Keratinocyte (primary cell): ENCODE measurements around the gene THSD7B. TPM values are rescaled to one million over a fixed set of nuclear protein-coding genes. Genes with fewer than 3 reads are reported as not detected.

ENCODE experiments used
- DNase-seq: peaks from one replicate; pipeline ENCODE4 v3.0.0-alpha.2; 2011; ENCODE audit warnings: low read depth, missing footprints, low spot score
- FAIRE-seq: peaks from 2 replicates; lab custom pipeline; 2011; peaks lifted over from hg19 to GRCh38; lab: Jason Lieb, UNC
- H2AFZ ChIP-seq: 2 replicates; pipeline ENCODE4 v1.6.0; 2012; ENCODE audit warnings: low read length, control low read depth, inconsistent platforms; ENCODE audit not compliant: control insufficient read depth
- H3K27ac ChIP-seq: 2 replicates; pipeline ENCODE4 v1.5.1; 2011; ENCODE audit warnings: low read length; ENCODE audit not compliant: control insufficient read depth, insufficient read depth
- H3K27me3 ChIP-seq: 3 replicates; pipeline ENCODE4 v1.6.0; 2011; ENCODE audit warnings: low read length; ENCODE audit not compliant: control insufficient read depth, insufficient read depth; ENCODE audit errors: extremely low read depth
- H3K36me3 ChIP-seq, 2 experiments: 2 replicates in 1 of 2; 3 replicates in 1 of 2; pipeline ENCODE4 v1.5.1; 2011; ENCODE audit warnings: low read length in 2 of 2, mild to moderate bottlenecking in 1 of 2; ENCODE audit not compliant: control insufficient read depth in 2 of 2, insufficient read depth in 2 of 2; ENCODE audit errors: extremely low read depth in 1 of 2
- H3K4me1 ChIP-seq: 3 replicates; pipeline ENCODE4 v1.5.1; 2011; ENCODE audit warnings: low read length; ENCODE audit not compliant: control insufficient read depth, insufficient read depth; ENCODE audit errors: extremely low read depth
- H3K4me2 ChIP-seq: 3 replicates; pipeline ENCODE4 v1.6.0; 2011; ENCODE audit warnings: low read depth, low read length; ENCODE audit not compliant: control insufficient read depth, insufficient read depth; ENCODE audit errors: extremely low read depth
- H3K4me3 ChIP-seq, 3 experiments: fragments of 200-600 bp in 1 of 3; sonication (generic) in 1 of 3; 2 replicates in 2 of 3; 3 replicates in 1 of 3; pipeline ENCODE4 v1.5.1; 2011 to 2016; ENCODE audit warnings: low read length in 3 of 3, mild to moderate bottlenecking in 3 of 3, control low read depth in 2 of 3, inconsistent platforms in 1 of 3, low read depth in 1 of 3, mixed read lengths in 1 of 3, mixed run types in 1 of 3, moderate library complexity in 1 of 3; ENCODE audit not compliant: control insufficient read depth in 2 of 3, insufficient read depth in 2 of 3; ENCODE audit errors: extremely low read depth in 1 of 3
- H3K79me2 ChIP-seq: 2 replicates; pipeline ENCODE4 v1.6.0; 2012; ENCODE audit warnings: low read length; ENCODE audit not compliant: control insufficient read depth, insufficient read depth
- H3K9ac ChIP-seq: 3 replicates; pipeline ENCODE4 v1.6.0; 2011; ENCODE audit warnings: low read length; ENCODE audit not compliant: control insufficient read depth, insufficient read depth; ENCODE audit errors: extremely low read depth
- H3K9me1 ChIP-seq: 3 replicates; pipeline ENCODE4 v1.6.0; 2011; ENCODE audit warnings: low read length; ENCODE audit not compliant: control insufficient read depth, insufficient read depth; ENCODE audit errors: extremely low read depth
- H3K9me3 ChIP-seq: 2 replicates; pipeline ENCODE4 v1.5.1; 2012; ENCODE audit warnings: low read depth, low read length; ENCODE audit not compliant: control insufficient read depth
- H4K20me1 ChIP-seq: 3 replicates; pipeline ENCODE4 v1.6.0; 2011; ENCODE audit warnings: low read length; ENCODE audit not compliant: control insufficient read depth, insufficient read depth; ENCODE audit errors: extremely low read depth
- EZH2 ChIP-seq: IDR thresholded peaks from one replicate; pipeline ENCODE4 v1.6.1; 2012; ENCODE audit warnings: inconsistent platforms, mild to moderate bottlenecking, low read length, moderate library complexity
- dilution Hi-C: fragments of 300-500 bp; cut with MboI; formaldehyde crosslinking; loops from one replicate; pipeline ENCODE4 v1.7.0; 2020; ENCODE audit warnings: low sequenced_read_pairs; ENCODE audit not compliant: extremely low pct_ligation_motif_present
- polyA plus RNA-seq, 5 experiments: library from polyadenylated mRNA; depleted of rRNA in 3 of 5; stranded (reverse) in 3 of 5; stranded (forward) in 1 of 5; unstranded in 1 of 5; fragments of >200 nt; gene quantifications; 1 replicate in 1 of 5; 2 replicates in 3 of 5; 3 replicates in 1 of 5; pipeline versions ENCODE4 v1.2.1 to v1.2.3, GENCODE V29; 2011 to 2012; ENCODE audit warnings: missing spikeins in 2 of 5, low read depth in 1 of 5, low replicate concordance in 1 of 5
- TF ChIP-seq, protein P1 (sequence below), 3 experiments: IDR thresholded peaks in 1 of 3; conservative IDR thresholded peaks in 1 of 3; optimal IDR thresholded peaks in 1 of 3; 2 replicates in 2 of 3; 3 replicates in 1 of 3; pipeline versions ENCODE3 to v1.5.1; 2011; ENCODE audit warnings: low read length in 3 of 3, mild to moderate bottlenecking in 3 of 3, moderate library complexity in 2 of 3, control low read depth in 1 of 3, inconsistent platforms in 1 of 3; ENCODE audit not compliant: insufficient read depth in 2 of 3; ENCODE audit errors: extremely low read depth in 1 of 3

THSD7B gene
- polyA plus RNA-seq, 1 donor (not counting 4 experiments of a cell fraction or from before 2014, with no cell fraction given) = 0.04 TPM

DNA sequence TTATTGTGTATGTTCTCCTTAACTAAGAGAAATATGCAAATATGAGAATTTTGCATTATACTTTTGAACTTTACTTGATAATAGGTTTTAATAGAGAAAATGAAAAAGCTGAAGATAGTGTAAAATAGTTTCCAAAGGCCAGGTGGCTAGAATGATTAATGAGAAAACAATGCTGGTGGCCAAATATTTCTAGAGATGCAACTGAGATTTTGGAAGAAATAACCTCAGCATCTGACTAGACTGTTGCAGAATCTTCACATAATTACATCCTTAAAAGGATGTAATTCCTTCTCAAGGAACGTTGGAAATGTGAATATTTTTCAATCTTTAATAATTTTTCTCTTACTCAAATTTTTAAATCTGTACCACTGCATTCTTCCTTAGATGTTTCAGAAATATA, 434.4 kb downstream of the THSD7B start:
- H3K36me3 ChIP-seq = no peaks in the 10 kb centered on the region
- TF ChIP-seq, protein P1, sequence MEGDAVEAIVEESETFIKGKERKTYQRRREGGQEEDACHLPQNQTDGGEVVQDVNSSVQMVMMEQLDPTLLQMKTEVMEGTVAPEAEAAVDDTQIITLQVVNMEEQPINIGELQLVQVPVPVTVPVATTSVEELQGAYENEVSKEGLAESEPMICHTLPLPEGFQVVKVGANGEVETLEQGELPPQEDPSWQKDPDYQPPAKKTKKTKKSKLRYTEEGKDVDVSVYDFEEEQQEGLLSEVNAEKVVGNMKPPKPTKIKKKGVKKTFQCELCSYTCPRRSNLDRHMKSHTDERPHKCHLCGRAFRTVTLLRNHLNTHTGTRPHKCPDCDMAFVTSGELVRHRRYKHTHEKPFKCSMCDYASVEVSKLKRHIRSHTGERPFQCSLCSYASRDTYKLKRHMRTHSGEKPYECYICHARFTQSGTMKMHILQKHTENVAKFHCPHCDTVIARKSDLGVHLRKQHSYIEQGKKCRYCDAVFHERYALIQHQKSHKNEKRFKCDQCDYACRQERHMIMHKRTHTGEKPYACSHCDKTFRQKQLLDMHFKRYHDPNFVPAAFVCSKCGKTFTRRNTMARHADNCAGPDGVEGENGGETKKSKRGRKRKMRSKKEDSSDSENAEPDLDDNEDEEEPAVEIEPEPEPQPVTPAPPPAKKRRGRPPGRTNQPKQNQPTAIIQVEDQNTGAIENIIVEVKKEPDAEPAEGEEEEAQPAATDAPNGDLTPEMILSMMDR (optimal IDR thresholded peaks at IDR 0.05 in 1 of 3, IDR thresholded peaks at IDR 0.05 in 1 of 3, conservative IDR thresholded peaks at IDR 0.05 in 1 of 3; ENCODE audit: extremely low read depth in 1 of 3, insufficient read depth in 2 of 3, low read length in 3 of 3) = no peak
- TF ChIP-seq EZH2 = no peak
- H3K27ac ChIP-seq = no peak overlapping the region
- no peak overlapping the region for H2AFZ ChIP-seq
- no peak overlapping the region for H3K4me3 ChIP-seq
- FAIRE-seq (no peak), DNase-seq (no peak)
- H3K9me3 ChIP-seq = no peaks in the 10 kb centered on the region
- H3K79me2 ChIP-seq = no peaks in the 10 kb centered on the region
- no peaks in the 10 kb centered on the region for H3K9me1 ChIP-seq
- H3K4me2 ChIP-seq = no peak overlapping the region
- H3K27me3 ChIP-seq = no peaks in the 10 kb centered on the region
- H3K9ac ChIP-seq = no peak overlapping the region
- H3K4me1 ChIP-seq = peaks cover 7% of the 10 kb centered on the region
- no peaks in the 10 kb centered on the region for H4K20me1 ChIP-seq
- dilution Hi-C loops = no loop called here

DNA sequence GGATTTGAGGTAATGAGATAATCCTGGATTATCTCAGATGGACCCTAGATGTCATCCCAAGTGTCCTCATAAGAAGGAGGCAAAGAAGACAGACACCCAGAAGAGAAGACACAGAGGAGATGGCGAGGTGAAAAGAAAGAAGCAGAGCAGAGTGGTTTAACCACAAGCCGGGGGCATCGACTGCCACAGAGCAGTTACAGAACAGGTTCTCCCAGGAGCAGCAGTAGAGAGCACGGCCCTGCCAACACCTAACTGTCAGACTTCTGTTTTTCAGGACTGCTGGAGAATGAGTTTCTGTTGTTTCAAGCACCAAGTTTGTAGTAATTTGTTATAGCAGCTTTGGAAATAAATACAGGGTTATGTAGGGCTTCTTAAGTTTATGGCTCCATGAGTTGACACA, 437.0 kb downstream of the THSD7B start:
- H3K4me2 ChIP-seq = peak overlapping the region; percentile 52
- TF ChIP-seq, protein P1 (optimal IDR thresholded peaks at IDR 0.05 in 1 of 3, IDR thresholded peaks at IDR 0.05 in 1 of 3, conservative IDR thresholded peaks at IDR 0.05 in 1 of 3; ENCODE audit: extremely low read depth in 1 of 3, insufficient read depth in 2 of 3, low read length in 3 of 3) = peak in 2 of 3 experiments; percentile 6 to 20
- no peak for TF ChIP-seq EZH2
- DNase-seq = no peak

More for the DNA sequence above, 437.0 kb downstream of the THSD7B start:
- FAIRE-seq = peak; percentile 76
- H3K9me3 ChIP-seq = no peaks in the 10 kb centered on the region
- H3K27me3 ChIP-seq = no peaks in the 10 kb centered on the region
- no peaks in the 10 kb centered on the region for H3K9me1 ChIP-seq
- dilution Hi-C loops = no loop called here
- no peaks in the 10 kb centered on the region for H3K79me2 ChIP-seq
- H3K27ac ChIP-seq = no peak overlapping the region
- H2AFZ ChIP-seq = peak overlapping the region; percentile 63
- peaks cover 13% of the 10 kb centered on the region for H3K4me1 ChIP-seq
- no peaks in the 10 kb centered on the region for H4K20me1 ChIP-seq
- H3K36me3 ChIP-seq = no peaks in the 10 kb centered on the region
- H3K4me3 ChIP-seq = no peak overlapping the region
- H3K9ac ChIP-seq = no peak overlapping the region
